GM13976 (cell line): Measurements from ENCODE around the gene TRIO.
"Not testable (repeated sequence)": the region's sequence is repeated elsewhere in the genome, so short reads cannot be mapped to it uniquely, and the experiment has no call there.

Source experiments
- DNase-seq: peaks from one replicate; pipeline ENCODE4 v3.0.0; 2012; ENCODE audit warnings: low spot score
- CTCF ChIP-seq: IDR thresholded peaks from 2 replicates; pipeline ENCODE4 v1.5.1; 2012; ENCODE audit warnings: borderline replicate concordance, mild to moderate bottlenecking; ENCODE audit not compliant: insufficient read depth; ENCODE audit errors: extremely low read depth, missing control alignments, control extremely low read depth
- in situ Hi-C: fragments of 300-500 bp; cut with MboI; formaldehyde crosslinking; loops from one replicate; pipeline ENCODE4 v1.12.0; 2022; ENCODE audit warnings: low sequenced_read_pairs, mixed read lengths, inconsistent platforms; ENCODE audit not compliant: unreplicated experiment

TRIO gene

GRCh38 chr5:14385019-14385418 is 241.9 kb downstream of the TRIO start:
- TF ChIP-seq CTCF, result no peak
- DNase-seq, result no peak
- in situ Hi-C loops, result no loop called here

DNA sequence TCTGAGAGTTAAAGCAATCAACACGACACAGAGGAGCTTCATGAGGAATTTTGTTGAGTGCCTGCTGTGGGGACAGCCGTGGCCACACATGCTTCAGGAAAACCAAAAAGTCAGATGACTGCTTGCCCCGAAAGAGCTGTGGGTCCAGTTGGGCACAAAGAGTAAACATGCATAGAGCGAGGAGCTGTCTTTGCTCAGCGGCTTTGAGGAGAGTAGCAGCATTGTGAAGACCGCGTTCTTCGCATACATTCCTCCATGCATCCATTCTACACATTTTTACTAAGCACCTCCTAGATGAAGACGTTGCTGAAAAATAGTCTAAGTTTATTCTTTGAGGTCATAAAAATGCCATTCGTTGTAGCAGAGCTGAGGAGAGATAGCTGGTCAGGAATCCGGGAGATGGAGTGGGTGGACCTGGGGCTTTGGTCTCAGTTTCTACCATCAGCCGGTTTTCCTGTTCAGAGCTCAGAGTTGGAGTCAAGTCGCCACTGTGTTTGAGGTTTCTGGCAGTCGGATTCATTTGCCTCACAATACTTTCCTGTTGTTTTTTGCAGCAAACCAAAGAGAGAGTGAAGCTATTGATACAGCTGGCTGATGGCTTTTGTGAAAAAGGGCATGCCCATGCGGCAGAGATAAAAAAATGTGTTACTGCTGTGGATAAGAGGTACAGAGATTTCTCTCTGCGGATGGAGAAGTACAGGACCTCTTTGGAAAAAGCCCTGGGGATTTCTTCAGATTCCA is 243.9 kb downstream of the TRIO start:
- in situ Hi-C loops, result no loop called here
- no peak for DNase-seq
- no peak for TF ChIP-seq CTCF

DNA sequence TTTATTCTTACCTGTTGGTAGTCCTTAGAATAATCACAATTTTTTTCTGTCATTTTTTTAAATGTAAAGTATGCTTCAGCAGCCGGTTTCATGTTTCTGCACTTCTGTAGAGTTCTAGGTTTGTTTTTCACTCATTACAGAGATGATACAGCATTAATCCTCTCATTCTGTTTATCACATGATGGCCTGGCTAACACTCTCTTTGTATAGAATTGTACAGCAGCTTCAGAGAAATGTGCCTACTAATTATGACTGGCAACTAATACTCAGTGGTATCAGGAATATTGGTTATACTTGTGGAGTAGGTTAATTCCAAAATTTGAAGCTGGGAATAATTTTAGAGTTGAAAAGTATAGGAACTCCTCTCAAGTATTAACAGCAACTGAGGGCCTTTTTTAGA is 245.6 kb downstream of the TRIO start:
- no peak for TF ChIP-seq CTCF
- DNase-seq, result no peak
- in situ Hi-C loops, result no loop called here

DNA sequence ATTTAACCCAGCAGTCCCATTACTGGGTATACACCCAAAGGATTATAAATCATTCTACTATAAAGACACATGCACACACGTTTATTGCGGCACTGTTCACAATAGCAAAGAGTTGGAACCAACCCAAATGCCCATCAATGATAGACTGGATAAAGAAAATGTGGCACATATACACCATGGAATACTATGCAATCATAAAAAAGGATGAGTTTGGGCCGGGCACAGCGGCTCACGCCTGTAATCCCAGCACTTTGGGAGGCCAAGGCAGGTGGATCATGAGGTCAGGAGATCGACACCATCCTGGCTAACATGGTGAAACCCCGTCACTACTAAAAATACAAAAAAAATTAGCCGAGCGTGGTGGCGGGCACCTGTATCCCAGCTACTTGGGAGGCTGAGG is 249.4 kb downstream of the TRIO start:
- in situ Hi-C loops, DNase-seq: not testable (repeated sequence)

GRCh38 chr5:14394365-14394764 is 251.2 kb downstream of the TRIO start:
- DNase-seq, result no peak
- no peak for TF ChIP-seq CTCF
- in situ Hi-C loops, result no loop called here

- DNase-seq, result no peak
- in situ Hi-C loops, result no loop called here
- no peak for TF ChIP-seq CTCF
Measured at GRCh38 chr5:14395411-14395810, 252.3 kb downstream of the TRIO start.

GRCh38 chr5:14396066-14396465 is 252.9 kb downstream of the TRIO start:
- in situ Hi-C loops, result no loop called here
- no peak for DNase-seq
- no peak for TF ChIP-seq CTCF
